Measurements from ENCODE around the gene HAGH.

- TF ChIP-seq POLR2A (IDR thresholded peaks at IDR 0.05; ENCODE audit: low read depth, low read length) (no peak), TAF1 (IDR thresholded peaks at IDR 0.05; ENCODE audit: borderline replicate concordance, low read depth, low read length) (no peak)
Observed at GRCh38 chr16:1787056-1787321, 39.6 kb downstream of the HAGH start.
